SJSA1 (cell line): ENCODE results near the gene LURAP1L. TPM values are rescaled to one million over a fixed set of nuclear protein-coding genes. Genes with fewer than 3 reads are reported as not detected.

Experiments used
- DNase-seq, 2 experiments: peaks; one replicate each; pipeline ENCODE4 v3.0.0-alpha.2; 2015 to 2020; ENCODE audit warnings: low spot score in 2 of 2, low read depth in 1 of 2
- H3K27ac ChIP-seq: fragments of 250-450 bp; sonication (Bioruptor Pico); 2 replicates; pipeline ENCODE4 v1.5.1; 2020; ENCODE audit warnings: mild to moderate bottlenecking, moderate library complexity
- H3K27me3 ChIP-seq: fragments of 250-450 bp; sonication (Bioruptor Pico); replicated peaks from 2 replicates; pipeline ENCODE4 v1.5.1; 2020; ENCODE audit warnings: mild to moderate bottlenecking, moderate library complexity
- H3K36me3 ChIP-seq: fragments of 250-450 bp; sonication (Bioruptor Pico); 2 replicates; pipeline ENCODE4 v1.5.1; 2020; ENCODE audit warnings: mild to moderate bottlenecking
- H3K4me1 ChIP-seq: fragments of 250-450 bp; sonication (Bioruptor Pico); replicated peaks from 2 replicates; pipeline ENCODE4 v1.6.1; 2021; ENCODE audit warnings: mild to moderate bottlenecking
- H3K4me3 ChIP-seq: fragments of 250-450 bp; sonication (Bioruptor Pico); 2 replicates; pipeline ENCODE4 v1.5.1; 2020; ENCODE audit warnings: mild to moderate bottlenecking
- H3K9me3 ChIP-seq: fragments of 250-450 bp; sonication (Bioruptor Pico); replicated peaks from 2 replicates; pipeline ENCODE4 v1.5.1; 2020; ENCODE audit warnings: mild to moderate bottlenecking
- total RNA-seq: library from RNA; depleted of rRNA; stranded (reverse); fragments of >200 nt; shearing (Covaris generic); gene quantifications from 2 replicates; pipeline ENCODE4 v1.2.3, GENCODE V29; 2014

The LURAP1L gene
- total RNA-seq, 1 experiment from 2014 or later = not detected

GRCh38 chr9:12811935-12812334 lies 37.1 kb downstream of the LURAP1L start:
- H3K27me3 ChIP-seq = no peaks in the 10 kb centered on the region
- no peaks in the 10 kb centered on the region for H3K9me3 ChIP-seq
- no peak overlapping the region for H3K27ac ChIP-seq
- DNase-seq = no peak
- no peak overlapping the region for H3K4me3 ChIP-seq
- H3K36me3 ChIP-seq = no peaks in the 10 kb centered on the region
- peaks cover 19% of the 10 kb centered on the region for H3K4me1 ChIP-seq

DNA sequence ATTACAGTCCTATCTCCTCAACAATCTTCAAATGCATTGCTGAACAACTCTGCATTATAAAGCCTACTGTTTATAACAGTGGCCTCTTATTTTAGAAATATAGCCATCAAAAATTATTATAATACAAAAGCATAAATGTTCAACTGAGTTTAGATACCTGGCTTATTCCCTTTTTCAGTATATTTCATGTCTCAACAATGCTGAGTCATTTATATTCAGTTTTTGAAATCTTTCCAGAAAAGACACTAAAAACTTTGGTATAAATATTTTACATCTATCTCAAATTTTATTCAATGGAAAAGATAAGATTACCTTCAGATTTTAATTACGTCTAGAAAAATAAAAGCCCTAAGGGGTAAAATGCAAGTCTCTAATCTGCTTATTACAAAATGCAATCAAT lies 37.9 kb downstream of the LURAP1L start:
- no peaks in the 10 kb centered on the region for H3K36me3 ChIP-seq
- DNase-seq = no peak
- no peak overlapping the region for H3K4me3 ChIP-seq
- peaks cover 19% of the 10 kb centered on the region for H3K4me1 ChIP-seq
- H3K9me3 ChIP-seq = no peaks in the 10 kb centered on the region
- no peaks in the 10 kb centered on the region for H3K27me3 ChIP-seq
- 0 out of 2 replicates have a peak overlapping the region, but pooled peaks have one; percentile 92 for H3K27ac ChIP-seq

GRCh38 chr9:12813533-12813932 lies 38.7 kb downstream of the LURAP1L start:
- no peaks in the 10 kb centered on the region for H3K27me3 ChIP-seq
- H3K4me1 ChIP-seq = peaks cover 19% of the 10 kb centered on the region
- no peaks in the 10 kb centered on the region for H3K9me3 ChIP-seq
- peak overlapping the region; percentile 92 for H3K27ac ChIP-seq
- no peak overlapping the region for H3K4me3 ChIP-seq
- no peak for DNase-seq
- no peaks in the 10 kb centered on the region for H3K36me3 ChIP-seq

GRCh38 chr9:12813960-12814876 lies 39.4 kb downstream of the LURAP1L start:
- H3K9me3 ChIP-seq = no peaks in the 10 kb centered on the region
- H3K4me3 ChIP-seq = 0 out of 2 replicates have a peak overlapping the region, but pooled peaks have one; percentile 3
- H3K36me3 ChIP-seq = no peaks in the 10 kb centered on the region
- DNase-seq = peak; percentile 65 to 75
- H3K27ac ChIP-seq = peak overlapping the region; percentile 92
- H3K4me1 ChIP-seq = peaks cover 19% of the 10 kb centered on the region
- H3K27me3 ChIP-seq = no peaks in the 10 kb centered on the region

- H3K27ac ChIP-seq = peak overlapping the region; percentile 92
- H3K27me3 ChIP-seq = no peaks in the 10 kb centered on the region
- H3K36me3 ChIP-seq = no peaks in the 10 kb centered on the region
- H3K9me3 ChIP-seq = no peaks in the 10 kb centered on the region
- DNase-seq = no peak
- 0 out of 2 replicates have a peak overlapping the region, but pooled peaks have one; percentile 3 for H3K4me3 ChIP-seq
- H3K4me1 ChIP-seq = peaks cover 19% of the 10 kb centered on the region
Observed at GRCh38 chr9:12814877-12815237, 40.0 kb downstream of the LURAP1L start.

DNA sequence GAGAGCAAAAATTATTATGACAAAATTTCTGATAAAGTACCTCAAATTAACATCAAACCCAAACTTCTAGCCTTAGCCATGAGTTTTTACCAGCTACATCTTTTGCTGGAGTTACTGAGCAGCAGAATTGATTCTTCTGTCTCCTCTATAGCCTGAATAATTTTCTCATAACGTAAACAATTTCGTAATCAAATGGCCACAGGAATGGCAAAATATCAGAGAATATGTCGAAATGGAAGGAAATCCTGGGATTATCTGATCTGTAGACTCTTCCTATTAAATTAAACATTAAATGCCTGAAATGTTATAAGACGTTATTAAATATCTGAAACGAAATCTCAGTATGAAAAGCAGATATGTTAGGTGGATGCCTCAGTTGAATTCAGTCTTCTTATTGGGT lies 41.1 kb downstream of the LURAP1L start:
- no peaks in the 10 kb centered on the region for H3K27me3 ChIP-seq
- no peak overlapping the region for H3K4me3 ChIP-seq
- no peaks in the 10 kb centered on the region for H3K36me3 ChIP-seq
- H3K9me3 ChIP-seq = no peaks in the 10 kb centered on the region
- H3K27ac ChIP-seq = no peak overlapping the region
- H3K4me1 ChIP-seq = peaks cover 19% of the 10 kb centered on the region
- DNase-seq = no peak

DNA sequence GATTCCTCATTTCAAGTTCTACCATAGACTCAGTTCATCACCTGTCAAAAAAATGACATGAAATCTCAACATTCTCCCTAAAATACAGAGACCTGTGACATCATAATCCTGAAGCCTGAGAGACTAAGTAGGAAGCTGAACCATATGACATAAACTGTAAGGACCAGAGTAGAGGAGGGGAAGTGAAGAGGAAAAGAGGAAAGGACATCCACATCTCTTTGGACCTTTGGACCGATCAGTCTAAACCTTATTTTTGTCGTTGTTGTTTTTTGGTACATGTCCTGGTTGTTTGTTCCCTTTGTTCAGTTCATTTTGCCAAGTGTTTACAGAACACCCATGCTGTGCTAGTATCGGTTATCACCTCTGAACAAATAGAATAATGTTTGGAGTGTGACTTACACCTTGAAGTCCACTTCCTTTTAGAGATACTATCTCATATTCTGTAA lies 41.9 kb downstream of the LURAP1L start:
- Histone ChIP-seq H3K27ac (no peak overlapping the region), H3K27me3 (no peaks in the 10 kb centered on the region), H3K4me1 (peaks cover 19% of the 10 kb centered on the region), H3K4me3 (no peak overlapping the region), H3K9me3 (no peaks in the 10 kb centered on the region), H3K36me3 (no peaks in the 10 kb centered on the region)
- no peak for DNase-seq

DNA sequence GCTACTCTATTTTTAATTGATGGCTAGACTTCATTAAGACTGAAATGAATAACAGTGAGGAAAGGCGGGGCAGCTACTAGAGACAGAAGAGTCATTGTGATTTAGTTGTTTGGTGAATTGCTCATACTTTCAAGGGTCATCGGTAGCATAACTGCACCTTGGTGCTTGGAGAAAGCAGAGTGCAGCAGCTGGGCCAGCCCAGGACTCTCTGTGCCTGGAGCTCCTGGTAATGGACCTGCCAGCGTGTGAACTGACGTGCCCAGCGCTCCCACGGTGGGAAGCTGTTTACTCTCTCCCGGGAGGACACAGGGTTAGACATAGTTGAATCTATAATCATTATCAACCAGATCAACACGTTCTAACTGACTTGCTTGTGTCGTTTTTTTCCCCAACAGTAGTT lies 42.9 kb downstream of the LURAP1L start:
- H3K36me3 ChIP-seq = no peaks in the 10 kb centered on the region
- DNase-seq = no peak
- no peaks in the 10 kb centered on the region for H3K27me3 ChIP-seq
- H3K4me3 ChIP-seq = no peak overlapping the region
- no peaks in the 10 kb centered on the region for H3K9me3 ChIP-seq
- peaks cover 19% of the 10 kb centered on the region for H3K4me1 ChIP-seq
- no peak overlapping the region for H3K27ac ChIP-seq

GRCh38 chr9:12818431-12819000 lies 43.7 kb downstream of the LURAP1L start:
- H3K4me1 ChIP-seq = peaks cover 19% of the 10 kb centered on the region

DNA sequence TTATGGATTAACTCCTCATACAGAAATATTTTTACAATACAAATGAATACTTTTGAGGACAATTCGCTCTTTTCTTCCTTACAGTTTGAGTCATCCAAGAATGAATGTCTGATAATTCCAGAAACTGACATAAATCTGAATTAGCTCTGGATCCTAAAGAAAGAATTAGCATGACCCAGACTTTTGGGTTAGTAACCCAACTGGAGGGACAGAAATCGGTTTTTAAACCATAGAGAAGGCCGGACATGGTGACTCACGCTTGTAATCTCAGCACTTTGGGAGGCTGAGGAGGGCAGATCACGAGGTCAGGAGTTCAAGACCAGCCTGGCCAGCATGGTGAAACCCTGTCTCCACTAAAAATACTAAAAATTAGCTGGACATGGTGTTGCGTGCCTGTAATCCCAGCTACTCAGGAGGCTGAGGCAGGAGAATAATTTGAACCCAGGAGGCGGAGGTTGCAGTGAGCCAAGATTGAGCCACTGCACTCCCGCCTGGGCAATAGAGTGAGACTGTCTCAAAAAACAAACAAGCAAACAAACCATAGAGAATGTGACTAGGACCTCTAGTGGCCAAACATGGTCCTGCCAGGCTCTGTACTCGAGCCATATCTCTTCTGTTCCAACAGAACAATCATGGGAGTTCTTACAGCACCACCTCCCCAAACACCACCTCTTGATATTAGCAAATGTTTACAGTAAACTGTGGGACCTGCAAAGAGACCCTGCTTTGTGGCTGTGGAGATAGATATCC lies 44.8 kb downstream of the LURAP1L start:
- Histone ChIP-seq H3K36me3 (no peaks in the 10 kb centered on the region), H3K27ac (no peak overlapping the region), H3K4me1 (peaks cover 9% of the 10 kb centered on the region), H3K9me3 (no peaks in the 10 kb centered on the region), H3K27me3 (no peaks in the 10 kb centered on the region), H3K4me3 (no peak overlapping the region)
- no peak for DNase-seq

More at GRCh38 chr9:12818431-12819000, 43.7 kb downstream of the LURAP1L start:
- no peak for DNase-seq
- H3K4me3 ChIP-seq = no peak overlapping the region
- no peaks in the 10 kb centered on the region for H3K9me3 ChIP-seq
- H3K36me3 ChIP-seq = no peaks in the 10 kb centered on the region
- H3K27ac ChIP-seq = no peak overlapping the region
- no peaks in the 10 kb centered on the region for H3K27me3 ChIP-seq

- Histone ChIP-seq H3K36me3 (no peaks in the 10 kb centered on the region), H3K4me3 (no peak overlapping the region), H3K4me1 (no peaks in the 10 kb centered on the region), H3K9me3 (no peaks in the 10 kb centered on the region), H3K27me3 (no peaks in the 10 kb centered on the region), H3K27ac (no peak overlapping the region)
- DNase-seq = no peak
Observed at GRCh38 chr9:12822111-12822510, 47.3 kb downstream of the LURAP1L start.

- Histone ChIP-seq H3K4me1 (no peaks in the 10 kb centered on the region), H3K9me3 (no peaks in the 10 kb centered on the region), H3K27me3 (no peaks in the 10 kb centered on the region), H3K4me3 (no peak overlapping the region), H3K27ac (no peak overlapping the region), H3K36me3 (no peaks in the 10 kb centered on the region)
- DNase-seq = no peak
Observed at GRCh38 chr9:12826924-12827565, 52.2 kb downstream of the LURAP1L start.

DNA sequence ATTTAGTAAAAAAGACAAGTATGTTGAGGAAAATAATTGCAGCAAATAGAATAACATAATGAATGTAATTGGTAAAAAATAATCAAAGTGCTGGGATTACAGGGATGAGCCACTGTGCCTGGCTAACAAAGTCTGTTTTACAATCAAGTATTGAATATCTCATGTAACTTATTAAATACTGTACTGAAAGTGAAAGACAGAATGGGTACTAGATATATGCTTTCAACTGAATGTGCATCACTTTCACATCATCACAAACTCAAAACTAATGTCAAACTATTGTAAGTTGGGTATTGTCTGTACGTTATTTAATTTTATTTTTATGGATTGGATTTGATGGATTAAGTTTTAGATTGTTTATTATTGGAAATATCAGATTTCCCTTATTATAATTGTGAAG lies 58.9 kb downstream of the LURAP1L start:
- Histone ChIP-seq H3K4me3 (no peak overlapping the region), H3K27me3 (no peaks in the 10 kb centered on the region), H3K36me3 (no peaks in the 10 kb centered on the region), H3K27ac (no peak overlapping the region), H3K4me1 (no peaks in the 10 kb centered on the region), H3K9me3 (no peaks in the 10 kb centered on the region)
- no peak for DNase-seq
